ENCODE results near the gene NDUFC1. TPM values are rescaled to one million over a fixed set of nuclear protein-coding genes. Genes with fewer than 3 reads are reported as not detected.

NDUFC1 gene
- total RNA-seq, 1 donor = 29.1 TPM

- DNase-seq (ENCODE audit: low read depth) = no peak
- H3K4me3 ChIP-seq (ENCODE audit: low read depth, low read length) = no peak overlapping the region
- no peak for TF ChIP-seq CTCF (IDR thresholded peaks at IDR 0.05; ENCODE audit: insufficient read depth, low read length)
Observed at GRCh38 chr4:139312552-139313332, 10.5 kb upstream of the NDUFC1 start.

GRCh38 chr4:139311909-139312308 is 9.6 kb upstream of the NDUFC1 start:
- TF ChIP-seq CTCF (IDR thresholded peaks at IDR 0.05; ENCODE audit: insufficient read depth, low read length) = no peak
- no peak overlapping the region for H3K4me3 ChIP-seq (ENCODE audit: low read depth, low read length)
- DNase-seq (ENCODE audit: low read depth) = no peak

GRCh38 chr4:139304920-139305319 is 2.6 kb upstream of the NDUFC1 start:
- no peak overlapping the region for H3K4me3 ChIP-seq (ENCODE audit: low read depth, low read length)
- TF ChIP-seq CTCF (IDR thresholded peaks at IDR 0.05; ENCODE audit: insufficient read depth, low read length) = no peak
- DNase-seq (ENCODE audit: low read depth) = no peak

DNA sequence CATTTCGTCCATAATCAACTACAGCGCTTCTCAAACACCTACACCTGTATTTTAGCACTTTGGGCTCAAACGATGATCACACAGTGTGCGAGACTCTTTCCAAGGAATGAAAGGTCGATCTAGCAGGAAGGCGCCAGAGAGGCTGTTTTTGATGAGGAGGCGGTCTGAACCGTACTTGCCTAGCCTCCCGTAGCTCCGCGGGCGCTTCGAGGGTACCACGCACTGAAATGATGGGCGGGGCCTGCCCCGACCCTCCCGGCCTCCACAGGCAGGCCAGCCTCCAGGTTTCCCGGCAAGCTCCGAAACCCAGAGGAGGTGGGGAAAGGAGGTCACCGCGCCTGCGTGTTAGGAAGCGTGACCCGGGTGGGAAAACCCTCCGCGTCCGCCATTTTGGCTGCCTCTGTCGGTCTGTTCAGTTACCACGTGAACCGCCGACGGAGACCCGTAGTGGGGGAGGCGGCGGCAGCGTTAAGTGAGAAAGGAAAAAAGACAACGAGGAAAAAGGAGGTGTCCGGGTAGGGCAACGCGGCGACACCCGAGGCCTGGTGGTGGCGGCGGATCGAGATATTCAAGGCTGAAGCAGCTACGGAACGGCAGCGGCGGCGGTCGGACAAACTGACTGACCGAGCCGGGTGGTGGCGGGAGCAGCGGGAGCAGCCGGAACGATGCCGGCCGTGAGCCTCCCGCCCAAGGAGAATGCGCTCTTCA is 1.0 kb downstream of the NDUFC1 start, which contains the start of gene NAA15:
Gene NAA15, plus strand, starts transcription at position 393 of the 708 bp plus-strand sequence. Its CDS starts 273 bp downstream, at position 666.
- peak within 1 kb of the TSS; percentile 93 for H3K4me3 ChIP-seq (ENCODE audit: low read depth, low read length)
- DNase-seq (ENCODE audit: low read depth) = peak; percentile 96
- no peak for TF ChIP-seq CTCF (IDR thresholded peaks at IDR 0.05; ENCODE audit: insufficient read depth, low read length)

- peak; percentile 63 for DNase-seq (ENCODE audit: low read depth)
- H3K4me3 ChIP-seq (ENCODE audit: low read depth, low read length) = peak overlapping the region; percentile 93
- no peak for TF ChIP-seq CTCF (IDR thresholded peaks at IDR 0.05; ENCODE audit: insufficient read depth, low read length)
Observed at GRCh38 chr4:139300431-139301112, 1.7 kb downstream of the NDUFC1 start.

DNA sequence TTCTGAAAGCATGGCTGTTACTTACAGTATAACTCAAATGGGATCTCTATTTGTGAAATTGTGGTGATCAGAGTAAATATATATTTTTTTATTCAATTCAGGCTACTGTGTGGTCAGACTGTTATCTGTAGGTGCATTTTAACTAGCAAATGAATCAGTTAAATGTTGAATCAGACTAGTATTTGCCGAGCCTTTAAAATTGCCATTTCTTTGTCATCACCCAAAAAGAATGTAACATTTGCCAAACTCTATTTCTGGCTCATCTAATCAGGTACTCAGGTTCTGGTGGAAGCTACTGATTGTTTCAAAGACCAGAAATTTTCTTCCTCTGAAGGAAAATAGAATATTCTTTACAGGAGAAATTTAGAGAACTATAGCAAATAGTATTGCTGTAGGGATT is 2.7 kb downstream of the NDUFC1 start:
- no peak for TF ChIP-seq CTCF (IDR thresholded peaks at IDR 0.05; ENCODE audit: insufficient read depth, low read length)
- peak overlapping the region; percentile 93 for H3K4me3 ChIP-seq (ENCODE audit: low read depth, low read length)
- DNase-seq (ENCODE audit: low read depth) = no peak

Measured in fibroblast of the aortic adventitia (primary cell).